Measurements from ENCODE around the gene MMP21.

The MMP21 gene

GRCh38 chr10:125762692-125763648 is 12.7 kb downstream of the MMP21 start:
- no peak overlapping the region for H3K4me3 Mint-ChIP-seq
- H3K27ac Mint-ChIP-seq, result no peak overlapping the region
- H3K4me1 Mint-ChIP-seq (ENCODE audit: low read depth), result no peaks in the 10 kb centered on the region
- no peaks in the 10 kb centered on the region for H3K27me3 Mint-ChIP-seq (ENCODE audit: low read depth)
- no peaks in the 10 kb centered on the region for H3K9me3 Mint-ChIP-seq
- DNase-seq (ENCODE audit: low spot score), result no peak
- peaks cover 49% of the 10 kb centered on the region for H3K36me3 Mint-ChIP-seq (ENCODE audit: low read depth)

GRCh38 chr10:125761961-125762360 is 13.7 kb downstream of the MMP21 start:
- Mint-ChIP-seq H3K4me1 (ENCODE audit: low read depth) (no peaks in the 10 kb centered on the region), H3K27ac (no peak overlapping the region), H3K36me3 (ENCODE audit: low read depth) (peaks cover 54% of the 10 kb centered on the region), H3K9me3 (no peaks in the 10 kb centered on the region), H3K4me3 (no peak overlapping the region), H3K27me3 (ENCODE audit: low read depth) (no peaks in the 10 kb centered on the region)
- no peak for DNase-seq (ENCODE audit: low spot score)

- no peaks in the 10 kb centered on the region for H3K27me3 Mint-ChIP-seq (ENCODE audit: low read depth)
- peaks cover 58% of the 10 kb centered on the region for H3K36me3 Mint-ChIP-seq (ENCODE audit: low read depth)
- no peak overlapping the region for H3K4me3 Mint-ChIP-seq
- H3K27ac Mint-ChIP-seq, result no peak overlapping the region
- no peak for DNase-seq (ENCODE audit: low spot score)
- H3K4me1 Mint-ChIP-seq (ENCODE audit: low read depth), result peaks cover 4% of the 10 kb centered on the region
- no peaks in the 10 kb centered on the region for H3K9me3 Mint-ChIP-seq
Measured at GRCh38 chr10:125757742-125758141, 17.9 kb downstream of the MMP21 start.

DNA sequence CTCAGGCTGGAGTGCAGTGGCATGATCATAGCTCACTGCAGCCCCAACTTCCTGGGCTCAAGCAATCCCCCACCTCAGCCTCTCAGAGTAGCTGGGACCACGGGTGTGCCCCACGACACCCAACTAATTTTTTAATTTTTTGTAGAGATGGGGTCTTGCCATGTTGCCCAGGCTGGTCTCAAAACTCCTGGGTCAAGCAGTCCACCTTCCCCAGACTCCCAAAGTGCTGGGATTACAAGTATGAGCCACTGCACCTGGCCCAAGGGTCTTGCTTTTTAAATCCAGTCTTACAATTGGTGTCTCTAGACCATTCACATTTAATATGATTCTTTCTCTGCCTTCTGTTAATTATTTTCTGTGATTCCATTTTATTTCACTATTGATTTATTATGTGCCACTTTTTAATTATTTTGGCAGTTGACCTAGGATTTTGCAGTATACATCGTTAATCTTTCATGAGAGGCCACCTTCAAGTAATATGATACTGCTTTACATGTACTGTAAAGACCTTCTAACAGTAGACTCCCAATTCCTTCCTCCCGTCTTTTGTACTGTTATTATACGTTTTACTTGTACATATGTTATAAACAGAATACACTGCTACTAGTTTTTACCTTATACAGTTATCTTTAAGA is 18.7 kb downstream of the MMP21 start:
- Mint-ChIP-seq H3K27ac (no peak overlapping the region), H3K4me3 (no peak overlapping the region), H3K9me3 (no peaks in the 10 kb centered on the region), H3K27me3 (ENCODE audit: low read depth) (no peaks in the 10 kb centered on the region), H3K4me1 (ENCODE audit: low read depth) (peaks cover 4% of the 10 kb centered on the region), H3K36me3 (ENCODE audit: low read depth) (peaks cover 56% of the 10 kb centered on the region)
- DNase-seq (ENCODE audit: low spot score), result no peak

- Mint-ChIP-seq H3K36me3 (ENCODE audit: low read depth) (peaks cover 54% of the 10 kb centered on the region), H3K27me3 (ENCODE audit: low read depth) (no peaks in the 10 kb centered on the region), H3K9me3 (no peaks in the 10 kb centered on the region), H3K27ac (no peak overlapping the region), H3K4me3 (no peak overlapping the region), H3K4me1 (ENCODE audit: low read depth) (peaks cover 4% of the 10 kb centered on the region)
- DNase-seq (ENCODE audit: low spot score), result no peak
Measured at GRCh38 chr10:125756196-125756595, 19.4 kb downstream of the MMP21 start.

GRCh38 chr10:125747417-125747816 is 28.2 kb downstream of the MMP21 start:
- Mint-ChIP-seq H3K27ac (no peak overlapping the region), H3K27me3 (ENCODE audit: low read depth) (no peaks in the 10 kb centered on the region), H3K4me3 (no peak overlapping the region), H3K4me1 (ENCODE audit: low read depth) (peaks cover 6% of the 10 kb centered on the region), H3K36me3 (ENCODE audit: low read depth) (peaks cover 66% of the 10 kb centered on the region), H3K9me3 (no peaks in the 10 kb centered on the region)
- no peak for DNase-seq (ENCODE audit: low spot score)

GRCh38 chr10:125744909-125745308 is 30.7 kb downstream of the MMP21 start:
- Mint-ChIP-seq H3K4me1 (ENCODE audit: low read depth) (peaks cover 6% of the 10 kb centered on the region), H3K36me3 (ENCODE audit: low read depth) (peaks cover 67% of the 10 kb centered on the region), H3K9me3 (no peaks in the 10 kb centered on the region), H3K27ac (no peak overlapping the region), H3K4me3 (no peak overlapping the region), H3K27me3 (ENCODE audit: low read depth) (no peaks in the 10 kb centered on the region)
- no peak for DNase-seq (ENCODE audit: low spot score)

DNA sequence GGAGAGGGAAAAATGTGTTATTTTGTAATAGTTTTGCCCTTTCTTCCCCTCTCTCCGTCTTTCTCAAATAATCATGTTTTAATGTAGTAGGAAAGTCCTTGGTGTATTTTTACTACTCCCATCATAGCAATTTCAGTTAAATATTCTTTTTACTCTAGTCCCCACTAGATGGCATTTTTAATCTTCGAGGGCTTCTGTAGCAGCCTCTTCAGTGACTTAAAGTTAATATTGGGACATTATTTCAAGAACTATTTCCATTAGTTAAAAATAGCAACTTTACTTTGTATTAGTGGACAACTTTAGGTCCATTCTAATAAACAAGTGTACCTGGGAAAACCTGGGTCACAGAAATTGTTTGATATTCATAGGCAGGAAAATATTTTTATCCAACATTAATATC is 33.2 kb downstream of the MMP21 start:
- peaks cover 6% of the 10 kb centered on the region for H3K4me1 Mint-ChIP-seq (ENCODE audit: low read depth)
- DNase-seq (ENCODE audit: low spot score), result no peak
- H3K36me3 Mint-ChIP-seq (ENCODE audit: low read depth), result peaks cover 69% of the 10 kb centered on the region
- no peak overlapping the region for H3K27ac Mint-ChIP-seq
- H3K9me3 Mint-ChIP-seq, result no peaks in the 10 kb centered on the region
- H3K4me3 Mint-ChIP-seq, result no peak overlapping the region
- H3K27me3 Mint-ChIP-seq (ENCODE audit: low read depth), result no peaks in the 10 kb centered on the region

DNA sequence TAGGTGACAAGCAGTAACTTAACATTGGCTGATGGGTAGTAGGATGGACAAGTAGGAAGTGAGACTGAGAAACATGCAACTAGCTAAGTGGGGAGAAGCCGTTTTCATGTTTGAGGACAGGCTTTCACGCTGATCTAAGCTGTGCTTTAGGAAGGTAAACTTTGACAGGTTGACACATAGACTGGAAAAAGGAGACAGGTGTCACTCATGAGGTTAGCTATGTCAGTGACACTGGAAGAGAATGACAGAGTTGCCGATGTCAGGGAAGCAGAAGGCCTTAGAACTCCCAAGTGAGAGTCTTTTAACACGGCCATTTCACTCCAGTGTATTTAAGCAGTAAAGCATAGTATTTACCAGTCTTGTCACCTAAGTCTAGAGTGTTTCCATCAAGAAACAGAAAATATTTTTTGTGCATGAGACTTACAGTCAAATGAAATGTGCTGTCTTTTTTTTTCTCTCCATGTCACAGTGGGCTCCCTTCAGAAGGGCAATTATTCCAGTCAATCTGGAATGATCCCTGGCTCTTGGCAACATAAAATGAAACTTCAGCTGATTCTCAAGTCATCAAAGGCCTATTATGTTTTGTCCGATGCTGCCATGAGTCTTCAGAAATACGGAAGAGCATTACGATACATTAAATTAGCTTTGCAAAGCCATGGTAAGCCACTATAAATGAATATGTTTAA is 35.5 kb downstream of the MMP21 start:
- Mint-ChIP-seq H3K4me3 (no peak overlapping the region), H3K9me3 (no peaks in the 10 kb centered on the region), H3K27me3 (ENCODE audit: low read depth) (no peaks in the 10 kb centered on the region), H3K27ac (no peak overlapping the region), H3K36me3 (ENCODE audit: low read depth) (peaks cover 72% of the 10 kb centered on the region), H3K4me1 (ENCODE audit: low read depth) (peaks cover 1% of the 10 kb centered on the region)
- DNase-seq (ENCODE audit: low spot score), result no peak

DNA sequence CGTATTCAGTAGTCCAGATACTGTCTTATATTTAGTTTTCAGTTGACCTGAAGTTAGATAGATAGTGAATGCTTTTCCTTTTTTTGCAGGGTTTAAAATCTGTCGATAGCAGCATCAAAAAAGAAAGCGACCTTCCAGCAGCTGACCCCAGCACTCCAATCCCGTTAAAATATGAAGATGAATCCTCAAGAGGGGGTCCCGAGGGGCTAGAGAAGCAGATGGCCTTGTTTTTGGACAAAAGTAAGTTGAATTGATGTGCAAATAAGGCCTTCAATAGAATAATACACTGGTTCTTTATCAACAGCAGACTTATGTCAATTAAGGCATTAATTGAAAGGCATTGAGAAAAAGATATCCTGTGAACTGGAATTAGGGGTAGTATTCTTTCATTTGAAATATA is 37.4 kb downstream of the MMP21 start:
- DNase-seq (ENCODE audit: low spot score), result no peak
- no peaks in the 10 kb centered on the region for H3K9me3 Mint-ChIP-seq
- no peak overlapping the region for H3K4me3 Mint-ChIP-seq
- no peaks in the 10 kb centered on the region for H3K27me3 Mint-ChIP-seq (ENCODE audit: low read depth)
- H3K27ac Mint-ChIP-seq, result no peak overlapping the region
- no peaks in the 10 kb centered on the region for H3K4me1 Mint-ChIP-seq (ENCODE audit: low read depth)
- H3K36me3 Mint-ChIP-seq (ENCODE audit: low read depth), result peaks cover 67% of the 10 kb centered on the region

GRCh38 chr10:125734823-125735222 is 40.8 kb downstream of the MMP21 start:
- no peak for DNase-seq (ENCODE audit: low spot score)
- H3K9me3 Mint-ChIP-seq, result no peaks in the 10 kb centered on the region
- no peak overlapping the region for H3K27ac Mint-ChIP-seq
- peaks cover 65% of the 10 kb centered on the region for H3K36me3 Mint-ChIP-seq (ENCODE audit: low read depth)
- no peak overlapping the region for H3K4me3 Mint-ChIP-seq
- H3K4me1 Mint-ChIP-seq (ENCODE audit: low read depth), result no peaks in the 10 kb centered on the region
- H3K27me3 Mint-ChIP-seq (ENCODE audit: low read depth), result no peaks in the 10 kb centered on the region

DNA sequence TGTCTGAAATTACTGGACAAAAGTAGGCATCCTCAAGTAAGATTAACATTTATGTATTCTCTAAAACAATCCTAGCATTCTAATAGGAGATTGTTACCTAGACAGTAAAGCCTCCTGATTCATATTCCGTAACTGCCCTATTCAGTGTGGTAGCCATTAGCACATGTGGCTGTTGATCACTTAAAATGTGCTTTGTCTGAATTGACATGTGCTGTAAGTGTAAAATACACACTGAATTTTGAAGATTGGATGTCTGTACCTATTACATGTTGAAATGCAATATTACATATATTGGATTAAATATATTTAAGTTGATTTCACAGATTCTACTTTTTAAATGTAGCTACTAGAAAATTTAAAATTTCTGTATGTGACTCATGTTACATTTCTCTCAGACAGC is 41.5 kb downstream of the MMP21 start:
- Mint-ChIP-seq H3K4me1 (ENCODE audit: low read depth) (no peaks in the 10 kb centered on the region), H3K27ac (no peak overlapping the region), H3K36me3 (ENCODE audit: low read depth) (peaks cover 65% of the 10 kb centered on the region), H3K9me3 (no peaks in the 10 kb centered on the region), H3K4me3 (no peak overlapping the region), H3K27me3 (ENCODE audit: low read depth) (no peaks in the 10 kb centered on the region)
- no peak for DNase-seq (ENCODE audit: low spot score)

GRCh38 chr10:125727436-125727835 is 48.2 kb downstream of the MMP21 start:
- Mint-ChIP-seq H3K27ac (no peak overlapping the region), H3K27me3 (ENCODE audit: low read depth) (no peaks in the 10 kb centered on the region), H3K36me3 (ENCODE audit: low read depth) (peaks cover 59% of the 10 kb centered on the region), H3K4me1 (ENCODE audit: low read depth) (peaks cover 6% of the 10 kb centered on the region), H3K9me3 (no peaks in the 10 kb centered on the region), H3K4me3 (no peak overlapping the region)
- no peak for DNase-seq (ENCODE audit: low spot score)

- no peaks in the 10 kb centered on the region for H3K9me3 Mint-ChIP-seq
- H3K4me1 Mint-ChIP-seq (ENCODE audit: low read depth), result peaks cover 8% of the 10 kb centered on the region
- peaks cover 56% of the 10 kb centered on the region for H3K36me3 Mint-ChIP-seq (ENCODE audit: low read depth)
- no peak overlapping the region for H3K27ac Mint-ChIP-seq
- no peak for DNase-seq (ENCODE audit: low spot score)
- H3K4me3 Mint-ChIP-seq, result no peak overlapping the region
- no peaks in the 10 kb centered on the region for H3K27me3 Mint-ChIP-seq (ENCODE audit: low read depth)
Measured at GRCh38 chr10:125726914-125727313, 48.7 kb downstream of the MMP21 start.

Data from T-helper 2 cell treated with Interferon-gamma antibody and Interleukin-4, amounts not matched to agents 5 μg/mL and 100 μg/mL, for 36 hours (primary cell).